ENCODE results near the gene KIAA1755.

GRCh38 chr20:38269715-38270114, 9.2 kb upstream of the KIAA1755 start:
- TF ChIP-seq CTCF (IDR thresholded peaks at IDR 0.05) (no peak), EZH2 (IDR thresholded peaks at IDR 0.05; ENCODE audit: borderline replicate concordance, insufficient read depth, low read depth, low read length, poor library complexity, severe bottlenecking) (no peak)
